ENCODE data around the gene FHIT. TPM values are rescaled to one million over a fixed set of nuclear protein-coding genes. Genes with fewer than 3 reads are reported as not detected.

The FHIT gene
- total and polyA plus RNA-seq, 2 of the 4 experiments (the other 2 are of a cell fraction): 0.07 TPM; not detected in 1

DNA sequence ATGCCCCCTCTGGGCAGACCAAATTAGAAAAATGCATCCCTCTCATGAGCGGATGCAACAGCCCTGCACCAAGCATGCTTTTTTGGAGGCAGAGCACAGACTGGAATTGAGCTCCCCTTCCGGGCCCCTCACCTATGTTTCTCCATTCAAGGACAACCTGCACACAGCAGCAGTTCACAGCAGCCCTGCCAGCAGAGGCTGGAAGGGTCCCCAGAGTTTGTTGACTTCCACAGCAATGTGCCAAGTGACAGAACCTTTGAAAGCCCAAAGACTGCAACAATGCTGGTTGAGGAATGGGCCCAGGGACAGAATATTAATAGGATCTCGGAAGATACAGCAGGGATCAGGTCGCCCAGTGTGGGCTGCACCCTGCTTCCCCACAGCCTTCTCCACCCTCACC is 650.4 kb downstream of the FHIT start:
- no peak overlapping the region for H2BK15ac ChIP-seq (ENCODE audit: low read depth, low read length)
- dilution Hi-C loops (cut with HindIII; ENCODE audit: low sequenced_read_pairs, unreplicated experiment) (no loop called here), in situ Hi-C loops (cut with MboI; ENCODE audit: low sequenced_read_pairs) (loop anchor here (10.0 kb wide), 1 partner anchor 56 kb away; no protein-coding TSS in a partner anchor), intact Hi-C loops (cut with micrococcal nuclease) (no loop called here)
- no peak overlapping the region for H3K23ac ChIP-seq (ENCODE audit: low read depth, low read length)
- H3K9me3 ChIP-seq (ENCODE audit: control insufficient read depth, insufficient read depth, low read length): no peaks in the 10 kb centered on the region
- H4K91ac ChIP-seq (ENCODE audit: insufficient read depth, low read depth, low read length): no peak overlapping the region
- no peak overlapping the region for H3K4me3 ChIP-seq (ENCODE audit: insufficient read depth, low read depth, low read length)
- no peak overlapping the region for H3K4ac ChIP-seq (ENCODE audit: low read depth, low read length)
- no peak overlapping the region for H3K18ac ChIP-seq (ENCODE audit: low read depth, low read length)
- H3K79me1 ChIP-seq (ENCODE audit: low read depth in 1 of 2, low read length in 2 of 2): no peaks in the 10 kb centered on the region
- H3K27ac ChIP-seq (ENCODE audit: insufficient read depth, low read length): no peak overlapping the region
- no peak overlapping the region for H3K9ac ChIP-seq (ENCODE audit: low read depth, low read length)
- TF ChIP-seq SMC3 (IDR thresholded peaks at IDR 0.05; ENCODE audit: low read depth, low read length) (no peak), RCOR1 (IDR thresholded peaks at IDR 0.05; ENCODE audit: insufficient replicate concordance, low read length) (no peak), RAD21 (IDR thresholded peaks at IDR 0.05; ENCODE audit: low read length) (no peak), CEBPB (IDR thresholded peaks at IDR 0.05; ENCODE audit: low read depth, low read length) (no peak), POLR2A (IDR thresholded peaks at IDR 0.05; ENCODE audit: low read depth, low read length) (no peak), NFE2L2 (IDR thresholded peaks at IDR 0.05; ENCODE audit: low read depth, low read length) (no peak), FOS (IDR thresholded peaks at IDR 0.05; ENCODE audit: low read depth, low read length) (no peak), BHLHE40 (IDR thresholded peaks at IDR 0.05; ENCODE audit: low read depth, low read length) (no peak)
- TF ChIP-seq, protein P1, sequence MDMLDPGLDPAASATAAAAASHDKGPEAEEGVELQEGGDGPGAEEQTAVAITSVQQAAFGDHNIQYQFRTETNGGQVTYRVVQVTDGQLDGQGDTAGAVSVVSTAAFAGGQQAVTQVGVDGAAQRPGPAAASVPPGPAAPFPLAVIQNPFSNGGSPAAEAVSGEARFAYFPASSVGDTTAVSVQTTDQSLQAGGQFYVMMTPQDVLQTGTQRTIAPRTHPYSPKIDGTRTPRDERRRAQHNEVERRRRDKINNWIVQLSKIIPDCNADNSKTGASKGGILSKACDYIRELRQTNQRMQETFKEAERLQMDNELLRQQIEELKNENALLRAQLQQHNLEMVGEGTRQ (IDR thresholded peaks at IDR 0.05; ENCODE audit: low read depth, low read length): no peak
- TF ChIP-seq, protein P2, sequence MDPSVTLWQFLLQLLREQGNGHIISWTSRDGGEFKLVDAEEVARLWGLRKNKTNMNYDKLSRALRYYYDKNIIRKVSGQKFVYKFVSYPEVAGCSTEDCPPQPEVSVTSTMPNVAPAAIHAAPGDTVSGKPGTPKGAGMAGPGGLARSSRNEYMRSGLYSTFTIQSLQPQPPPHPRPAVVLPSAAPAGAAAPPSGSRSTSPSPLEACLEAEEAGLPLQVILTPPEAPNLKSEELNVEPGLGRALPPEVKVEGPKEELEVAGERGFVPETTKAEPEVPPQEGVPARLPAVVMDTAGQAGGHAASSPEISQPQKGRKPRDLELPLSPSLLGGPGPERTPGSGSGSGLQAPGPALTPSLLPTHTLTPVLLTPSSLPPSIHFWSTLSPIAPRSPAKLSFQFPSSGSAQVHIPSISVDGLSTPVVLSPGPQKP (IDR thresholded peaks at IDR 0.05; ENCODE audit: borderline replicate concordance, low read depth, low read length): no peak
- no peaks in the 10 kb centered on the region for H4K20me1 ChIP-seq (ENCODE audit: insufficient read depth, low read length)
- WGBS, 2 experiments (ENCODE audit: extremely low coverage in 2 of 2, insufficient read length in 1 of 2): no CpG with 5 or more reads among the region's 4 CpGs
- H2AK9ac ChIP-seq (replicated peaks; ENCODE audit: low read depth, low read length, poor library complexity): no peak overlapping the region
- ChIA-PET POLR2A (ENCODE audit: unreplicated experiment) (no interaction called here), CTCF (no interaction called here)
- no peak overlapping the region for H3K14ac ChIP-seq (replicated peaks; ENCODE audit: low read depth, low read length)
- no peak overlapping the region for H4K5ac ChIP-seq (ENCODE audit: low read depth, low read length)
- H3K9me1 ChIP-seq (ENCODE audit: insufficient read depth, low read length): no peaks in the 10 kb centered on the region
- H2BK20ac ChIP-seq (ENCODE audit: low read depth, low read length): no peak overlapping the region
- no peak overlapping the region for H2AFZ ChIP-seq (replicated peaks; ENCODE audit: low read length, poor library complexity)
- no peaks in the 10 kb centered on the region for H3K27me3 ChIP-seq (ENCODE audit: control insufficient read depth, insufficient read depth, low read length)
- DNase-seq: no peak
- no peaks in the 10 kb centered on the region for H3K36me3 ChIP-seq (ENCODE audit: control insufficient read depth, insufficient read depth, low read length)
- no peak overlapping the region for H3K56ac ChIP-seq (ENCODE audit: extremely low read depth, insufficient read depth, low read length)
- no peak overlapping the region for H3K4me2 ChIP-seq (ENCODE audit: low read depth, low read length)
- H4K8ac ChIP-seq (ENCODE audit: low read depth in 2 of 2, low read length in 2 of 2): no peak overlapping the region
- BruUV-seq (replicated peaks): no TSS peak
- H3K4me1 ChIP-seq (ENCODE audit: control insufficient read depth, insufficient read depth, low read length): no peaks in the 10 kb centered on the region
- no peak overlapping the region for H2BK5ac ChIP-seq (ENCODE audit: low read depth, low read length, poor library complexity, severe bottlenecking)
- H2BK120ac ChIP-seq (ENCODE audit: low read depth, low read length): no peak overlapping the region
- no peak for ATAC-seq (ENCODE audit: low read depth)
- no peak overlapping the region for H2AK5ac ChIP-seq (ENCODE audit: low read depth, low read length)
